ENCODE results near the gene NLN. TPM values are rescaled to one million over a fixed set of nuclear protein-coding genes. Genes with fewer than 3 reads are reported as not detected.
"Not testable (repeated sequence)": the region's sequence is repeated elsewhere in the genome, so short reads cannot be mapped to it uniquely, and the experiment has no call there.

NLN gene
- total and polyA plus RNA-seq, 9 of the 15 experiments (the other 6 are each of a cell fraction or from before 2014, with no cell fraction given) = 6.9 to 45.2 (median 28.8) TPM

DNA sequence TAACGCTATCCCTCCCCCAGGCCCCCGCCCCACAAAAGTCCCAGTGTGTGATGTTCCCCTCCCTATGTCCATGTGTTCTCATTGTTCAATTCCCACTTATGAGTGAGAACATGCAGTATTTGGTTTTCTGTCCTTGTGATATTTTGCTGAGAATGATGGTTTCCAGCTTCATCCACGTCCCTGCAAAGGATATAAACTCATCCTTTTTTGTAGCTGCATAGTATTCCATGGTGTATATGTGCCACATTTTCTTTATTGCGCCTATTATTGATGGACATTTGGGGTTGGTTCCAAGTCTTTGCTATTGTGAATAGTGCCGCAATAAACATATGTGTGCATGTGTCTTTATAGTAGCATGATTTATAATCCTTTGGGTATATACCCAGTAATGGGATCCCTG lies 125.0 kb downstream of the NLN start:
- H3K9me1 ChIP-seq (ENCODE audit: control insufficient read depth, insufficient read depth, low read length); POLR2A ChIA-PET; DNase-seq (ENCODE audit: extremely low read depth in 1 of 4, low spot score in 3 of 4); H3K27ac ChIP-seq (ENCODE audit: extremely low read depth, low read depth, low read length); CTCF ChIA-PET (ENCODE audit: low intra/inter-chr PET ratio); in situ Hi-C loops (cut with MboI); FAIRE-seq; H3K4me3 ChIP-seq; H3K79me2 ChIP-seq (ENCODE audit: control insufficient read depth, insufficient read depth, low read length); H3K4me1 ChIP-seq (replicated peaks in 1 of 2; ENCODE audit: control insufficient read depth in 2 of 2, insufficient read depth in 2 of 2, low read length in 2 of 2); H4K20me1 ChIP-seq (replicated peaks; ENCODE audit: control insufficient read depth, insufficient read depth, low read length); H2AFZ ChIP-seq (ENCODE audit: low read depth, low read length); H3K9me3 ChIP-seq (replicated peaks; ENCODE audit: control insufficient read depth, insufficient read depth, low read depth, low read length); intact Hi-C loops (cut with micrococcal nuclease); ATAC-seq; H3K27me3 ChIP-seq (ENCODE audit: control insufficient read depth in 2 of 2, insufficient read depth in 2 of 2, low read length in 2 of 2); H3K4me2 ChIP-seq (ENCODE audit: insufficient read depth, low read length); H3K36me3 ChIP-seq (ENCODE audit: control insufficient read depth, insufficient read depth, low read length); BruUV-seq (replicated peaks); H3K9ac ChIP-seq (ENCODE audit: insufficient read depth in 1 of 2, low read depth in 2 of 2, low read length in 2 of 2): not testable (repeated sequence)
- WGBS (ENCODE audit: insufficient coverage, low coverage, missing lambda C conversion rate) = 36% methylated on average over 5 of the region's 5 CpGs
- TF ChIP-seq ZNF146 (CRISPR knock-in tag; IDR thresholded peaks at IDR 0.05; ENCODE audit: unreplicated experiment) = peak; percentile 59

DNA sequence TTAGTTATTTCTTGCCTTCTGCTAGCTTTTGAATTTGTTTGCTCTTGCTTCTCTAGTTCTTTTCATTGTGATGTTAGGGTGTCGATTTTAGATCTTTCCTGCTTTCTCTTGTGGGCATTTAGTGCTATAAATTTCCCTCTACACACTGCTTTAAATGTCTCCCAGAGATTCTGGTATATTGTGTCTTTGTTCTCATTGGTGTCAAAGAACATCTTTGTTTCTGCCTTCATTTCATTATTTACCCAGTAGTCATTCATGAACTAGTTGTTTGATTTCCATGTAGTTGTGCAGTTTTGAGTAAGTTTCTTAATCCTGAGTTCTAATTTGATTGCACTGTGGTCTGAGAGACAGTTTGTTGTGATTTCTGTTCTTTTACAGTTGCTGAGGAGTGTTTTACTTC lies 127.9 kb downstream of the NLN start:
- H4K20me1 ChIP-seq (replicated peaks; ENCODE audit: control insufficient read depth, insufficient read depth, low read length); H2AFZ ChIP-seq (ENCODE audit: low read depth, low read length); H3K4me3 ChIP-seq; DNase-seq (ENCODE audit: extremely low read depth in 1 of 4, low spot score in 3 of 4); H3K36me3 ChIP-seq (ENCODE audit: control insufficient read depth, insufficient read depth, low read length); H3K27ac ChIP-seq (ENCODE audit: extremely low read depth, low read depth, low read length); in situ Hi-C loops (cut with MboI); H3K9me1 ChIP-seq (ENCODE audit: control insufficient read depth, insufficient read depth, low read length); H3K9ac ChIP-seq (ENCODE audit: insufficient read depth in 1 of 2, low read depth in 2 of 2, low read length in 2 of 2); H3K4me2 ChIP-seq (ENCODE audit: insufficient read depth, low read length); H3K4me1 ChIP-seq (replicated peaks in 1 of 2; ENCODE audit: control insufficient read depth in 2 of 2, insufficient read depth in 2 of 2, low read length in 2 of 2); FAIRE-seq; intact Hi-C loops (cut with micrococcal nuclease); ATAC-seq; CTCF ChIA-PET (ENCODE audit: low intra/inter-chr PET ratio); POLR2A ChIA-PET; H3K27me3 ChIP-seq (ENCODE audit: control insufficient read depth in 2 of 2, insufficient read depth in 2 of 2, low read length in 2 of 2); H3K79me2 ChIP-seq (ENCODE audit: control insufficient read depth, insufficient read depth, low read length); BruUV-seq (replicated peaks); H3K9me3 ChIP-seq (replicated peaks; ENCODE audit: control insufficient read depth, insufficient read depth, low read depth, low read length): not testable (repeated sequence)
- WGBS (ENCODE audit: insufficient coverage, low coverage, missing lambda C conversion rate) = no CpG with 5 or more reads among the region's 1 CpG
